Thyroid gland (tissue), 4 donors: Measurements from ENCODE around the gene FBXO5. TPM values are rescaled to one million over a fixed set of nuclear protein-coding genes. Genes with fewer than 3 reads are reported as not detected.
"Not testable (repeated sequence)": the region's sequence is repeated elsewhere in the genome, so short reads cannot be mapped to it uniquely, and the experiment has no call there.

Experiments used
- DNase-seq, 2 donors: peaks; one replicate each; pipeline ENCODE4 v3.0.0-alpha.2; 2019
- H3K27ac ChIP-seq, 3 donors: fragments of 200-600 bp; sonication (generic); 1 replicate in 2 of 3; 2 replicates in 1 of 3; pipeline ENCODE4 v1.5.1; 2016 to 2019; ENCODE audit warnings: mild to moderate bottlenecking in 1 of 3, moderate library complexity in 1 of 3
- H3K27me3 ChIP-seq: fragments of 200-600 bp; sonication (generic); one replicate; pipeline ENCODE4 v1.5.1; 2019
- H3K36me3 ChIP-seq, 2 donors: fragments of 200-600 bp; sonication (generic); one replicate each; pipeline ENCODE4 v1.5.1; 2016 to 2019
- H3K4me1 ChIP-seq, 2 donors: fragments of 200-600 bp; sonication (generic); one replicate each; pipeline ENCODE4 v1.5.1; 2017 to 2019
- H3K4me3 ChIP-seq, 3 donors: fragments of 200-600 bp; sonication (generic); replicated peaks in 1 of 3; 1 replicate in 2 of 3; 2 replicates in 1 of 3; pipeline ENCODE4 v1.5.1; 2016; ENCODE audit warnings: mild to moderate bottlenecking in 1 of 3
- H3K9me3 ChIP-seq: fragments of 200-600 bp; sonication (generic); one replicate; pipeline ENCODE4 v1.5.1; 2017
- POLR2A ChIP-seq, 2 donors: fragments of 450-650 bp; IDR thresholded peaks; one replicate each; pipeline ENCODE4 v1.6.1; 2017; ENCODE audit warnings: antibody characterized with exemption in 2 of 2, mild to moderate bottlenecking in 2 of 2, moderate library complexity in 1 of 2
- WGBS, 2 donors: methylation state at CpG; one replicate each; pipeline ENCODE4 v1.1.5; 2017; 5-methylcytosine and 5-hydroxymethylcytosine counted together
- intact Hi-C: fragments of 100-400 bp; cut with DNase I; formaldehyde crosslinking; loops from one replicate; pipeline ENCODE4 v1.15.1; 2023
- total RNA-seq, 4 donors: library from RNA; depleted of rRNA; stranded (reverse); fragments of >200 nt; gene quantifications; one replicate each; pipeline ENCODE4 v1.2.3, GENCODE V29; 2016
- TF ChIP-seq, protein P1 (sequence below), 6 experiments: fragments of 200-600 bp in 3 of 6; fragments of 450-650 bp in 3 of 6; sonication (generic) in 3 of 6; IDR thresholded peaks; one replicate each; pipeline ENCODE4 v1.5.1; 2016 to 2019; ENCODE audit warnings: antibody characterized with exemption in 6 of 6, mild to moderate bottlenecking in 2 of 6, inconsistent platforms in 1 of 6, moderate library complexity in 1 of 6

The FBXO5 gene
- total RNA-seq, 4 donors from 2014 or later: 5.6 to 7.4 (median 6.2) TPM

DNA sequence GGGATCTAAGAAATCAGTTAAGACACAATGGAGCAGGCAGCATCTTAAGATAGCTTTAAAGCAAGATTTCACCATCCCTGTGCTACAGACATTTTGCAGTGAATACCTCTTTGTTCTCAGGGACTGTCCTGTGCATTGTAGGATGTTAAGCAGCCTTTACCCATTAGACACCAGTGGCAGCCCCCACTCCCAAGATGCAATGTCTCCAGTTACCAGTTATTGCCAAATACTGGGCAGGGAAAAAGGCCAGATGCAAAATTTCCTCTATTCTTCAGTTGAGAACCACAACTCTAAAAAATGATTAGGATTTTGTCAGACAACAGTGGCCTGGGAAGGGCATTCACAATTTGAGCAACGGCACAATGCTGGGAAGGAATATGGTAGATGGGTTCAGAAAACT is 6.1 kb downstream of the FBXO5 start:
- Histone ChIP-seq H3K4me3 (no peak overlapping the region), H3K27me3 (no peaks in the 10 kb centered on the region), H3K9me3 (no peaks in the 10 kb centered on the region), H3K36me3 (peaks cover 0 to 15% of the 10 kb centered on the region in 2 donors), H3K4me1 (no peaks in the 10 kb centered on the region), H3K27ac (no peak overlapping the region)
- intact Hi-C loops: no loop called here
- no peak for TF ChIP-seq POLR2A (IDR thresholded peaks at IDR 0.05)
- TF ChIP-seq, protein P1, sequence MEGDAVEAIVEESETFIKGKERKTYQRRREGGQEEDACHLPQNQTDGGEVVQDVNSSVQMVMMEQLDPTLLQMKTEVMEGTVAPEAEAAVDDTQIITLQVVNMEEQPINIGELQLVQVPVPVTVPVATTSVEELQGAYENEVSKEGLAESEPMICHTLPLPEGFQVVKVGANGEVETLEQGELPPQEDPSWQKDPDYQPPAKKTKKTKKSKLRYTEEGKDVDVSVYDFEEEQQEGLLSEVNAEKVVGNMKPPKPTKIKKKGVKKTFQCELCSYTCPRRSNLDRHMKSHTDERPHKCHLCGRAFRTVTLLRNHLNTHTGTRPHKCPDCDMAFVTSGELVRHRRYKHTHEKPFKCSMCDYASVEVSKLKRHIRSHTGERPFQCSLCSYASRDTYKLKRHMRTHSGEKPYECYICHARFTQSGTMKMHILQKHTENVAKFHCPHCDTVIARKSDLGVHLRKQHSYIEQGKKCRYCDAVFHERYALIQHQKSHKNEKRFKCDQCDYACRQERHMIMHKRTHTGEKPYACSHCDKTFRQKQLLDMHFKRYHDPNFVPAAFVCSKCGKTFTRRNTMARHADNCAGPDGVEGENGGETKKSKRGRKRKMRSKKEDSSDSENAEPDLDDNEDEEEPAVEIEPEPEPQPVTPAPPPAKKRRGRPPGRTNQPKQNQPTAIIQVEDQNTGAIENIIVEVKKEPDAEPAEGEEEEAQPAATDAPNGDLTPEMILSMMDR (IDR thresholded peaks at IDR 0.05): no peak
- 79 to 92% methylated on average over 1 of the region's 1 CpG for whole genome bisulfite sequencing, 2 donors
- DNase-seq: no peak

DNA sequence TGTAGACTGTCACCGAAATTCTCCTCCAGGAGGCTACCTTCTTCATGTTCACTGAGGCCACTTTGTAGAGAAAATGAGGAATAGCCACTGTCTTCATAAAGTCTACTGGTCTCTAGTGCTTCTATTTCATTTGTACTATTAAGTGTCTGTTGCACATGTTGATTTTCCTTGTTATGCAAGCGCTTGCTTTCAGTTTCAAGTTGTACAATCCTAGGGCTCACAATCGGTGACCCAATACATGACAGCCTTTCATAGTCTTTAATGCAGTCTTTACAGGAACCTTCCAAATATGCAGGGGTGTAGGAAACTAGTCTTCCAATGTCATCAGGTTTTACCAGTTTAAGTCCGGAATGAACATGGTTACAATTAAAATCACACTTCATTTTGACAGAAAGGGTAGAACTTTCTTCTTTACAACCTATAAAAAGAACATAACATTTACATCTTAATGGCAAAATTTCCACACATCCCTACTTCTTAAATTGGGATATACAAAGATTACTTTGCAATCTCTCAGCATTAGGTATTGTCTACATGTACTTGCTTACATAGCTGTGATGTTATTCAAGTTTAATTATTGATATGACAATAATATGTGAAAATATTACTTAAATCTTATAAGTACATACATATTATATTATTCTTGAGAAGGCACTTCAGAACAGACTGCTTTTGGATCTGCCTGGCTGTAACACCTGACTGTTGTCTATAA is 7.5 kb downstream of the FBXO5 start:
- no peak overlapping the region for H3K27ac ChIP-seq
- 90 to 92% methylated on average over 4 of the region's 4 CpGs for WGBS, 2 donors
- H3K4me1 ChIP-seq: no peaks in the 10 kb centered on the region
- intact Hi-C loops: no loop called here
- DNase-seq: no peak
- H3K4me3 ChIP-seq: no peak overlapping the region
- peaks cover 6 to 29% of the 10 kb centered on the region in 2 donors for H3K36me3 ChIP-seq
- H3K27me3 ChIP-seq: no peaks in the 10 kb centered on the region
- no peak for TF ChIP-seq POLR2A (IDR thresholded peaks at IDR 0.05)
- TF ChIP-seq, protein P1 (IDR thresholded peaks at IDR 0.05): no peak
- H3K9me3 ChIP-seq: no peaks in the 10 kb centered on the region

DNA sequence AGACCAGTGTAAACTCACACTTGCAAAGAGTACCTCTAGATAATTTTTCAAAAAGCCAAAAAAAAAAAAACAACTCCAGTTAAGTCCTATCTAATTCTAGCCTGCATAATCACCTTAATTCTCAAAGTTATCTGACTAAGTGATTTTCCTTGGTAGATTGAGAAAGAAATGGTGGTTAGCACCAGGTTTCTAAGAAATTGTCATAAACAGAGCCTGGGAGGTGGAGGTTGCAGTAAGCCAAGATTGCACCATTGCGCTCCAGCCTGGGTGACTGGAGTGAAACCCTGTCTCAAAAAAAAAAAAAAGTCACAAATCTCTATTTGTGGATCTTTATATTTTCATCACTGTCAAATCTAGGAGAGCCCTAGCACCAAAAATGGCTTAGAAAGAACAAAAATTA is 8.9 kb downstream of the FBXO5 start:
- WGBS, 2 donors: 96 to 97% methylated on average over 1 of the region's 1 CpG

DNA sequence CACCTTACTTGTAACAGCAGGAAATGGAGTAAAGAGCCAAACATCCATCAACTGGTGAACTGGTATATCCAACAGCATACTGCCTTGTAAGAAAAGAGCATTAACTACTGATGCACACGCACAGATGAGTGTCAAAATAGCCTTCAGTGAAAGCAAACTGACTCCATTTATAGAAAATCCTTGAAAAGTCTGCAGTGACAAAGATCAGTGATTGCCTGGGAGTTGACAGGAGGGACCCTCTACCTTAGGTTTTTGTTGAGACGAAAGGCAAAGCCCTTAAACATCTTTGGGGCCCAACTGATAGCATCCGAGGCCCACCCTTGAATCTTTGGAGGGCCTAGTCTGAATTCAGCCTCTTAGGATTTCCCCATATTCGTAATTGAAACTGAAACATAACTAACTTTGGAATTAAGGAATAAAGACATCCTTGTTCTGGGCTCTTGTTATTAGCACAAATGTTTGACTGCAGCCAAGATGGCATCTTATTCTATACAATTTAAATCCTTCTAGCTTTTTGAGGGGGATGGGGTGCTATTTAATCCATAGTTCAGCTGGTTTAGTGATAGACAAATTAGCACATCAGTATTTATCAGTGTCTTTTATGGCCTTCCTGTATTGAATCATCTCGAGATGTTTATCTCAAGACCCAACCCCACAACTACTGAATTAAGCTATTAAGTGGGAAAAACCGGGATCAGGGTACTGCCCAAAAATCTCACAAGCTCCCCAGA is 13.0 kb downstream of the FBXO5 start:
- Histone ChIP-seq H3K27ac (no peak overlapping the region), H3K9me3 (no peaks in the 10 kb centered on the region), H3K4me3 (no peak overlapping the region), H3K36me3 (peaks cover 6 to 32% of the 10 kb centered on the region in 2 donors), H3K4me1 (no peaks in the 10 kb centered on the region), H3K27me3 (no peaks in the 10 kb centered on the region)
- DNase-seq: no peak
- TF ChIP-seq, protein P1 (IDR thresholded peaks at IDR 0.05): no peak
- TF ChIP-seq POLR2A (IDR thresholded peaks at IDR 0.05): no peak
- WGBS, 2 donors: 95 to 96% methylated on average over 6 of the region's 6 CpGs
- intact Hi-C loops: no loop called here

More for the DNA sequence above, 8.9 kb downstream of the FBXO5 start:
- Histone ChIP-seq H3K27ac (no peak overlapping the region), H3K27me3 (no peaks in the 10 kb centered on the region), H3K9me3 (no peaks in the 10 kb centered on the region), H3K36me3 (peaks cover 6 to 34% of the 10 kb centered on the region in 2 donors), H3K4me1 (no peaks in the 10 kb centered on the region), H3K4me3 (no peak overlapping the region)
- no peak for TF ChIP-seq POLR2A (IDR thresholded peaks at IDR 0.05)
- TF ChIP-seq, protein P1 (IDR thresholded peaks at IDR 0.05): no peak
- intact Hi-C loops: no loop called here
- DNase-seq: no peak

DNA sequence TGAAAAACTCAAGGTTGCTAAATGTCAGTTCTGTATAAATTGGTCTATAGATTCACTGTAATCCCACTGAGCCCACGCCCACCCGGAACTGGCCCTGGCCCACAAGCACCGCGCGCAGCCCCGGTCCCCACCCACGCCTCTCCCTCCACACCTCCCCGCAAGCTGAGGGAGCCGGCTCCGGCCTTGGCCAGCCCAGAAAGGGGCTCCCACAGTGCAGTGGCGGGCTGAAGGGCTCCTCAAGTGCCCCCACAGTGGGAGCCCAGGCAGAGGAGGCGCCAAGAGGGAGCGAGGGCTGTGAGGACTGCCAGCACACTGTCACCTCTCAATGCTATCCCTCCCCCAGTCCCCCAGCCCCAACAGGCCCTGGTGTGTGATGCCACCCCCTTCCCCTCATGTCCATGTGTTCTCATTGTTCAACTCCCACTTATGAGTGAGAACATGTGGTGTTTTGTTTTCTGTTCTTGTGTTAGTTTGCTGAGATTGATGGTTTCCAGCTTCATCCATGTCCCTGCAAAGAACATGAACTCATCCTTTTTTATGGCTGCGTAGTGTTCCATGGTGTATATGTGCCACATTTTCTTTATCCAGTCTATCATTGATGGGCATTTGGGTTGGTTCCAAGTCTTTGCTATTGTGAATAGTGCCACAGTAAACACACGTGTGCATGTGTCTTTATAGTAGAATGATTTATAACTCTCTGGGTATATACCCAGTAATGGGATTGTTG is 16.5 kb downstream of the FBXO5 start:
- H3K4me1 ChIP-seq, intact Hi-C loops: not testable (repeated sequence)
- 93 to 95% methylated on average over 15 of the region's 15 CpGs for WGBS, 2 donors

More for the DNA sequence above, 16.5 kb downstream of the FBXO5 start:
- H3K9me3 ChIP-seq, DNase-seq, H3K27ac ChIP-seq, H3K4me3 ChIP-seq, H3K27me3 ChIP-seq: not testable (repeated sequence)
- H3K36me3 ChIP-seq: peaks cover 5 to 15% of the 10 kb centered on the region in 2 donors
